ENCODE results near the gene TSKU. TPM values are rescaled to one million over a fixed set of nuclear protein-coding genes. Genes with fewer than 3 reads are reported as not detected.

The TSKU gene
- total and polyA plus RNA-seq, 2 experiments from 2014 or later = 61.9 to 81.9 TPM

- 73% methylated on average over 13 of the region's 13 CpGs for WGBS (ENCODE audit: low lambda C conversion rate, missing lambda C conversion rate)
- TF ChIP-seq EZH2phosphoT487 (IDR thresholded peaks at IDR 0.05; ENCODE audit: low read depth, severe bottlenecking, unreplicated experiment) = no peak
- TF ChIP-seq CTCF (IDR thresholded peaks at IDR 0.05; ENCODE audit: poor library complexity) = no peak
- Histone ChIP-seq H3K36me3 (replicated peaks; ENCODE audit: insufficient read depth, low read depth) (no peaks in the 10 kb centered on the region), H3K27ac (peak overlapping the region; percentile 81), H3K4me2 (peak overlapping the region; percentile 35), H2AFZ (no peak overlapping the region), H3K9me2 (replicated peaks; ENCODE audit: insufficient read depth) (no peaks in the 10 kb centered on the region), H3K9me3 (ENCODE audit: low read depth) (no peaks in the 10 kb centered on the region), H4K20me1 (ENCODE audit: insufficient read depth, poor library complexity, severe bottlenecking) (no peaks in the 10 kb centered on the region), H3K79me2 (no peaks in the 10 kb centered on the region), H3K27me3 (no peaks in the 10 kb centered on the region), H3K4me1 (ENCODE audit: insufficient read depth) (peaks cover 59% of the 10 kb centered on the region), H3K4me3 (no peak overlapping the region)
- peak; percentile 85 for DNase-seq (ENCODE audit: low spot score)
These were observed 13.2 kb upstream of the TSKU start for GRCh38 chr11:76769645-76770586.

GRCh38 chr11:76770642-76771445 is 12.3 kb upstream of the TSKU start:
- Histone ChIP-seq H3K4me2 (peak overlapping the region; percentile 35), H3K4me3 (no peak overlapping the region), H3K36me3 (replicated peaks; ENCODE audit: insufficient read depth, low read depth) (no peaks in the 10 kb centered on the region), H3K9me2 (replicated peaks; ENCODE audit: insufficient read depth) (no peaks in the 10 kb centered on the region), H3K79me2 (no peaks in the 10 kb centered on the region), H4K20me1 (ENCODE audit: insufficient read depth, poor library complexity, severe bottlenecking) (no peaks in the 10 kb centered on the region), H3K4me1 (ENCODE audit: insufficient read depth) (peaks cover 58% of the 10 kb centered on the region), H3K27ac (peak overlapping the region; percentile 81), H3K27me3 (no peaks in the 10 kb centered on the region), H2AFZ (no peak overlapping the region), H3K9me3 (ENCODE audit: low read depth) (no peaks in the 10 kb centered on the region)
- WGBS (ENCODE audit: low lambda C conversion rate, missing lambda C conversion rate) = 21% methylated on average over 6 of the region's 6 CpGs
- peak; percentile 65 for DNase-seq (ENCODE audit: low spot score)
- TF ChIP-seq EZH2phosphoT487 (IDR thresholded peaks at IDR 0.05; ENCODE audit: low read depth, severe bottlenecking, unreplicated experiment) = no peak
- no peak for TF ChIP-seq EZH2 (IDR thresholded peaks at IDR 0.05; ENCODE audit: borderline replicate concordance)
- TF ChIP-seq CTCF (IDR thresholded peaks at IDR 0.05; ENCODE audit: poor library complexity) = no peak

- Histone ChIP-seq H3K36me3 (replicated peaks; ENCODE audit: insufficient read depth, low read depth) (no peaks in the 10 kb centered on the region), H3K4me1 (ENCODE audit: insufficient read depth) (peaks cover 53% of the 10 kb centered on the region), H3K9me2 (replicated peaks; ENCODE audit: insufficient read depth) (no peaks in the 10 kb centered on the region), H2AFZ (no peak overlapping the region), H3K27ac (peak overlapping the region; percentile 81), H3K79me2 (no peaks in the 10 kb centered on the region), H3K27me3 (no peaks in the 10 kb centered on the region), H4K20me1 (ENCODE audit: insufficient read depth, poor library complexity, severe bottlenecking) (no peaks in the 10 kb centered on the region), H3K9me3 (ENCODE audit: low read depth) (peaks cover 4% of the 10 kb centered on the region), H3K4me3 (no peak overlapping the region), H3K4me2 (no peak overlapping the region)
- no peak for DNase-seq (ENCODE audit: low spot score)
- 75% methylated on average over 8 of the region's 8 CpGs for WGBS (ENCODE audit: low lambda C conversion rate, missing lambda C conversion rate)
- TF ChIP-seq EZH2 (IDR thresholded peaks at IDR 0.05; ENCODE audit: borderline replicate concordance) (no peak), CTCF (IDR thresholded peaks at IDR 0.05; ENCODE audit: poor library complexity) (no peak), EZH2phosphoT487 (IDR thresholded peaks at IDR 0.05; ENCODE audit: low read depth, severe bottlenecking, unreplicated experiment) (no peak)
These were observed 11.6 kb upstream of the TSKU start for GRCh38 chr11:76771446-76772099.

Data from hepatocyte (in vitro differentiated cells).